ENCODE measurements around the gene TCHP.

DNA sequence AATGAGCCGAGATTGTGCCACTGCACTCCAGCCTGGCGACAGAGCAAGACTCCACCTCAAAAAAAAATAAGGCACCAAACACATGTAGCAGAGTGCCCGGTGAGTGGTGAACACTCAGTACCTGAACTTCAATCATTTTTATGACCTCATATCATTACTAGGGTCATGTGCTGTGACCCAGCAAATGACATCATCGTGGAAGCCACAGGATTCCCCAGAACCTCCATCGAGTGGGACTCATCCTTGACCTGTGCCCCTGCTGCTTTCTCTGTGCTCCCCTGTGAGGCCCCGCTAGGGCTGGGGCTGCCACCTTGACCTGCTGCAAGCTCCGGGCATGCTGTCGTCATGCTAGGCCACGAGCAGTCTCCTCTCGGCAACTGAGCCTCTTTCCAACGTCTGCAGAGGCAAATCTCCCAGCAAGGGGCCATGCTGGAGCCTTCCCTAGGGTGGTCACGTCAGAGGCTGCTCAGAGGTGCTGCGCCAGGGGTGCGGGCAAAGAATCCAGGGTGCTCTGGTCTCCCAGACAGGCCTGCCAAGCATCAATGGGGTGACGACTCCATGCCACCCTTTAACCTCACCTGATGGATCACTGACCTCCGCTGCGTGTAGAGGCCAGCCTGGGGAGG lies 38.3 kb upstream of the TCHP start:
- TF ChIP-seq TCF4 (CRISPR knock-in tag; IDR thresholded peaks at IDR 0.05; ENCODE audit: borderline replicate concordance): no peak
- TF ChIP-seq SNAI2 (CRISPR knock-in tag; IDR thresholded peaks at IDR 0.05): no peak
- TF ChIP-seq ZFP3 (CRISPR knock-in tag; IDR thresholded peaks at IDR 0.05): no peak
- TF ChIP-seq GLIS3 (CRISPR knock-in tag; IDR thresholded peaks at IDR 0.05): no peak
- TF ChIP-seq, protein P1, sequence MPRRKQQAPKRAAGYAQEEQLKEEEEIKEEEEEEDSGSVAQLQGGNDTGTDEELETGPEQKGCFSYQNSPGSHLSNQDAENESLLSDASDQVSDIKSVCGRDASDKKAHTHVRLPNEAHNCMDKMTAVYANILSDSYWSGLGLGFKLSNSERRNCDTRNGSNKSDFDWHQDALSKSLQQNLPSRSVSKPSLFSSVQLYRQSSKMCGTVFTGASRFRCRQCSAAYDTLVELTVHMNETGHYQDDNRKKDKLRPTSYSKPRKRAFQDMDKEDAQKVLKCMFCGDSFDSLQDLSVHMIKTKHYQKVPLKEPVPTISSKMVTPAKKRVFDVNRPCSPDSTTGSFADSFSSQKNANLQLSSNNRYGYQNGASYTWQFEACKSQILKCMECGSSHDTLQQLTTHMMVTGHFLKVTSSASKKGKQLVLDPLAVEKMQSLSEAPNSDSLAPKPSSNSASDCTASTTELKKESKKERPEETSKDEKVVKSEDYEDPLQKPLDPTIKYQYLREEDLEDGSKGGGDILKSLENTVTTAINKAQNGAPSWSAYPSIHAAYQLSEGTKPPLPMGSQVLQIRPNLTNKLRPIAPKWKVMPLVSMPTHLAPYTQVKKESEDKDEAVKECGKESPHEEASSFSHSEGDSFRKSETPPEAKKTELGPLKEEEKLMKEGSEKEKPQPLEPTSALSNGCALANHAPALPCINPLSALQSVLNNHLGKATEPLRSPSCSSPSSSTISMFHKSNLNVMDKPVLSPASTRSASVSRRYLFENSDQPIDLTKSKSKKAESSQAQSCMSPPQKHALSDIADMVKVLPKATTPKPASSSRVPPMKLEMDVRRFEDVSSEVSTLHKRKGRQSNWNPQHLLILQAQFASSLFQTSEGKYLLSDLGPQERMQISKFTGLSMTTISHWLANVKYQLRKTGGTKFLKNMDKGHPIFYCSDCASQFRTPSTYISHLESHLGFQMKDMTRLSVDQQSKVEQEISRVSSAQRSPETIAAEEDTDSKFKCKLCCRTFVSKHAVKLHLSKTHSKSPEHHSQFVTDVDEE (CRISPR knock-in tag; IDR thresholded peaks at IDR 0.05): no peak
- no peak for TF ChIP-seq ARNTL (CRISPR knock-in tag; IDR thresholded peaks at IDR 0.05; ENCODE audit: borderline replicate concordance, low read depth)
- TF ChIP-seq, protein P2, sequence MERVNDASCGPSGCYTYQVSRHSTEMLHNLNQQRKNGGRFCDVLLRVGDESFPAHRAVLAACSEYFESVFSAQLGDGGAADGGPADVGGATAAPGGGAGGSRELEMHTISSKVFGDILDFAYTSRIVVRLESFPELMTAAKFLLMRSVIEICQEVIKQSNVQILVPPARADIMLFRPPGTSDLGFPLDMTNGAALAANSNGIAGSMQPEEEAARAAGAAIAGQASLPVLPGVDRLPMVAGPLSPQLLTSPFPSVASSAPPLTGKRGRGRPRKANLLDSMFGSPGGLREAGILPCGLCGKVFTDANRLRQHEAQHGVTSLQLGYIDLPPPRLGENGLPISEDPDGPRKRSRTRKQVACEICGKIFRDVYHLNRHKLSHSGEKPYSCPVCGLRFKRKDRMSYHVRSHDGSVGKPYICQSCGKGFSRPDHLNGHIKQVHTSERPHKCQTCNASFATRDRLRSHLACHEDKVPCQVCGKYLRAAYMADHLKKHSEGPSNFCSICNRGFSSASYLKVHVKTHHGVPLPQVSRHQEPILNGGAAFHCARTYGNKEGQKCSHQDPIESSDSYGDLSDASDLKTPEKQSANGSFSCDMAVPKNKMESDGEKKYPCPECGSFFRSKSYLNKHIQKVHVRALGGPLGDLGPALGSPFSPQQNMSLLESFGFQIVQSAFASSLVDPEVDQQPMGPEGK (CRISPR knock-in tag; IDR thresholded peaks at IDR 0.05; ENCODE audit: borderline replicate concordance): no peak
- TF ChIP-seq, protein P3, sequence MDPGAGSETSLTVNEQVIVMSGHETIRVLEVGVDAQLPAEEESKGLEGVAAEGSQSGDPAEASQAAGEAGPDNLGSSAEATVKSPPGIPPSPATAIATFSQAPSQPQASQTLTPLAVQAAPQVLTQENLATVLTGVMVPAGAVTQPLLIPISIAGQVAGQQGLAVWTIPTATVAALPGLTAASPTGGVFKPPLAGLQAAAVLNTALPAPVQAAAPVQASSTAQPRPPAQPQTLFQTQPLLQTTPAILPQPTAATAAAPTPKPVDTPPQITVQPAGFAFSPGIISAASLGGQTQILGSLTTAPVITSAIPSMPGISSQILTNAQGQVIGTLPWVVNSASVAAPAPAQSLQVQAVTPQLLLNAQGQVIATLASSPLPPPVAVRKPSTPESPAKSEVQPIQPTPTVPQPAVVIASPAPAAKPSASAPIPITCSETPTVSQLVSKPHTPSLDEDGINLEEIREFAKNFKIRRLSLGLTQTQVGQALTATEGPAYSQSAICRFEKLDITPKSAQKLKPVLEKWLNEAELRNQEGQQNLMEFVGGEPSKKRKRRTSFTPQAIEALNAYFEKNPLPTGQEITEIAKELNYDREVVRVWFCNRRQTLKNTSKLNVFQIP (CRISPR knock-in tag; IDR thresholded peaks at IDR 0.05; ENCODE audit: borderline replicate concordance, low read depth): no peak
- no peak for TF ChIP-seq CSDC2 (CRISPR knock-in tag; IDR thresholded peaks at IDR 0.05)
- no peak for TF ChIP-seq ZNF565 (CRISPR knock-in tag; conservative IDR thresholded peaks at IDR 0.05; ENCODE audit: low read depth)
- no peak for TF ChIP-seq ISL1 (CRISPR knock-in tag; IDR thresholded peaks at IDR 0.05)

All from SK-N-SH treated with all-trans-retinoic acid at 6 μM for 48 hours (cell line).